Uterus (tissue), 2 donors: ENCODE data around the gene APOBEC4.

Source experiments
- CTCF ChIP-seq, 4 experiments: fragments of 200-600 bp in 2 of 4; fragments of 450-650 bp in 2 of 4; sonication (generic) in 2 of 4; IDR thresholded peaks; one replicate each; pipeline ENCODE4 v1.5.1; 2016 to 2019; ENCODE audit warnings: antibody characterized with exemption in 4 of 4, mild to moderate bottlenecking in 2 of 4, moderate library complexity in 1 of 4
- POLR2A ChIP-seq, 2 donors: fragments of 450-650 bp; IDR thresholded peaks; one replicate each; pipeline ENCODE4 v1.6.1; 2016; ENCODE audit warnings: antibody characterized with exemption in 2 of 2, mild to moderate bottlenecking in 1 of 2, moderate library complexity in 1 of 2

GRCh38 chr1:183609759-183610452, 43.2 kb downstream of the APOBEC4 start:
- TF ChIP-seq CTCF (IDR thresholded peaks at IDR 0.05) = no peak
- TF ChIP-seq POLR2A (IDR thresholded peaks at IDR 0.05) = no peak
